ENCODE measurements around the gene SMYD3.
A peak's percentile ranks its signal among the peaks of the same experiment; 100 is the strongest.

Gene SMYD3

DNA sequence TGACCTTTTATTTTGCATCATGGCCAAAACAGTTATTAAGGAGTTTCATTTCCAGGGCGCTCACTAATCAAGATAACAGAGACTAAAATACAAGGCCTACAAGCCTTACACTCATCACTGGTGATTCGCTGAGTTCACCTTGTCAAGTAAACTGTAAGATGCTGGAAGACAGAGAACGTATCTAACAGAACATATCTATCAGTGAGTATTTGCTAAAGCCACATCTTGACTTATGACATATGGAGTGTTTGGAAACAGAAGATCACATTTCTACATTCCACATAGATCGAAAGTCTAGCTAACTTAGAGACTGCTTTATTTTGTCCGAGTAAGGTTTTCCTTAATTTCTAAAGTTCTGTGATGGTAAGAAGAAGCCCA lies 506.5 kb downstream of the SMYD3 start:
- TF ChIP-seq, protein P1, sequence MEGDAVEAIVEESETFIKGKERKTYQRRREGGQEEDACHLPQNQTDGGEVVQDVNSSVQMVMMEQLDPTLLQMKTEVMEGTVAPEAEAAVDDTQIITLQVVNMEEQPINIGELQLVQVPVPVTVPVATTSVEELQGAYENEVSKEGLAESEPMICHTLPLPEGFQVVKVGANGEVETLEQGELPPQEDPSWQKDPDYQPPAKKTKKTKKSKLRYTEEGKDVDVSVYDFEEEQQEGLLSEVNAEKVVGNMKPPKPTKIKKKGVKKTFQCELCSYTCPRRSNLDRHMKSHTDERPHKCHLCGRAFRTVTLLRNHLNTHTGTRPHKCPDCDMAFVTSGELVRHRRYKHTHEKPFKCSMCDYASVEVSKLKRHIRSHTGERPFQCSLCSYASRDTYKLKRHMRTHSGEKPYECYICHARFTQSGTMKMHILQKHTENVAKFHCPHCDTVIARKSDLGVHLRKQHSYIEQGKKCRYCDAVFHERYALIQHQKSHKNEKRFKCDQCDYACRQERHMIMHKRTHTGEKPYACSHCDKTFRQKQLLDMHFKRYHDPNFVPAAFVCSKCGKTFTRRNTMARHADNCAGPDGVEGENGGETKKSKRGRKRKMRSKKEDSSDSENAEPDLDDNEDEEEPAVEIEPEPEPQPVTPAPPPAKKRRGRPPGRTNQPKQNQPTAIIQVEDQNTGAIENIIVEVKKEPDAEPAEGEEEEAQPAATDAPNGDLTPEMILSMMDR (conservative IDR thresholded peaks at IDR 0.05; ENCODE audit: low read depth, low read length): no peak
- no peak for DNase-seq (ENCODE audit: low read depth)
- H3K4me3 ChIP-seq (ENCODE audit: low read depth, low read length): no peak overlapping the region

DNA sequence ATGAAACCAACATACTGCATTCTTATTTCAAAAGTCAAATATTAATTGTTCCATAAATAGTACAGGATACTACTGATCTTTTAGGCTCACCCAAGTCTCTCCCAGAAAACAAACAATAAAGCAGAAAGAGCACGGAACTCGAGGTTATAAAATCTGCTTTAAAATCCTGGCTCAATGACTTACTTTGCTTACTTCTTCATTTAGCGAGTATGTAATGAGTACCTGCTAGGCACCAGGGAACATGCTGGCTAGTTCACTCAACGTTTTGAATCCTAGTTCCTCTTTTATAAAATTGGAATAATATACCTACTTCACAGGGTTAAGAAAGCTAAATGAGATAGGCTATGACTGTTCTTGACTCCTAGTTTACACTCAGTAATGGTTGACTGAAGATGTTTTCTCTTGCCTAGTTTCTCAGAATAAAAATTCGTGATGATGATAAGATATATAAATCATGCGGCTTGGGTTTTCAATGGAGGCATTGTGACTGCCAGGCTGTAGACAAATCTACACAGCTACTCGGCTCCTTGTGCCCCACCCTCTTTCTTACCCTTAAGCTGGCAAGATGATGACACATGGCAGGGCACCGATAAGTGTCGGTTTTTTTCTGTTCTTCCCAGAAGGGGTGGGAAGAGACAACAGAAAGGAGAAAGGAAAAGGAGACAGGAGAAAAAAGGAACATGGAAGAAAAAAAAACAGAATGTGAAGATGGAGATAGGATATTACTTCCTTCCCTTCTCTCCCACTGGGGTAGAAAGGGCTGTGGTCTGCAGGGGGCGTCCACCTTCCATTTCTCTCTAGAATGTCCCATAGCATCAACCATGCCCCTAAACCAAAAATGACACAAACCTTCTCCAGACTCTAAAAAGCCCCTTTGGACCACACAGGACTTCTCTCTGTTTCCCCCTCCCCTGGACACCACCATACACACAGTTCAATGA lies 507.1 kb downstream of the SMYD3 start:
- TF ChIP-seq, protein P1 (conservative IDR thresholded peaks at IDR 0.05; ENCODE audit: low read depth, low read length): no peak
- no peak overlapping the region for H3K4me3 ChIP-seq (ENCODE audit: low read depth, low read length)
- no peak for DNase-seq (ENCODE audit: low read depth)

DNA sequence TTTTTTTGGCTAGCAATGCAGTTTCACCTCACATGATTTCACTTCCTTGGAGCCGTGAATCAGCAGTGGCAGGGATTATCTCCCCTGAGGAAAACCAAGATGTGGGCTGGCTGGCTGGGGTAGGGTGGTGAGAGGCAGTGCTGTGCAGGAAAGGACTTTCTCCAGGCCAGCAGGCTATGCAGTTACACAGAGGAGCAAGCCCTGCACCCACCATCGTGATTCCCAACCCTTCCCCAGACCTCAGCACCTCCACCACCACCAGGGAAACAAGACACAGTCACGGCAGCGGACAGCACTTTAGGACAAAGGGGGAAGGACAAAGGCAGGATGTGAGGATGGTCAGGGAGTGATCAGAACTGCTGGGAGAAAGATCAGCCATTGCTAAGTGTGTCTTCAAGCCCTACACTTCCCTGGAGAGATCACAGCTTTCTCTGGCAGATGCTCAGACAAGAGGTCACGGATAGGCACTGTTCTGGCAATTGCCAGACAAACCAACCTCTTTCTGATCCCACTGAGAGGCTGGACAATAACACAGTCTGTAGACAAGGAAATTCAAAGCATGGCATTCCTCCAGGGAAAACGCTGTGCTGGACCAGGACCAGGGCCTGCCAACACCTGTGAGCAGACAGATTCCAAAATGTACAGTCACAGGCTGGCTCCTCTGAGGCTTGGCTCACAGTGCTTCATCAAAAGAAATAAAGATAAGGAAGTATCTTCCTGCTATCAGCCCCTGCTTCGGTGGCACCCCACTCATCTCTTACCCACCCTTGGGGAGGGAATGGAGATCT lies 509.4 kb downstream of the SMYD3 start:
- TF ChIP-seq, protein P1 (conservative IDR thresholded peaks at IDR 0.05; ENCODE audit: low read depth, low read length): no peak
- peak; percentile 64 for DNase-seq (ENCODE audit: low read depth)
- H3K4me3 ChIP-seq (ENCODE audit: low read depth, low read length): no peak overlapping the region

DNA sequence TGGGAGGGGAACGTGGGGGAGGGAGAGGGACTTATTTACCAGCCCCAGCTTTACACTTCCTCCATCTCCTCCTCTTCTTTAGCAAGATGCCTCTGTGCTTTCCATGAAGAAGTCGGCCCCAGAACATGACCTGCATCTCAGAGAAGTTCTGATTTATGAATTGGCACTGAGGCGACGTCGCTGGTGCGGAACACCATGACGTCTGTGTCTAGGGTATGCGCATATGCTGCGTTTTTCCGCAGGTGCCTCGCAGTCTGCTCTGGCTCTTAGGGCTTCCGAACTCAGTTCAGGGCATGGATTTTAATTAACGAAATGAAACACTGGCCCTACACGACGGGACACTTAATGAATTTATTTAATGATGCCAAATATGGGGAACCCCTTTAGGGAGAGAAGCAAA lies 510.3 kb downstream of the SMYD3 start:
- TF ChIP-seq, protein P1 (conservative IDR thresholded peaks at IDR 0.05; ENCODE audit: low read depth, low read length): no peak
- DNase-seq (ENCODE audit: low read depth): no peak
- H3K4me3 ChIP-seq (ENCODE audit: low read depth, low read length): no peak overlapping the region

DNA sequence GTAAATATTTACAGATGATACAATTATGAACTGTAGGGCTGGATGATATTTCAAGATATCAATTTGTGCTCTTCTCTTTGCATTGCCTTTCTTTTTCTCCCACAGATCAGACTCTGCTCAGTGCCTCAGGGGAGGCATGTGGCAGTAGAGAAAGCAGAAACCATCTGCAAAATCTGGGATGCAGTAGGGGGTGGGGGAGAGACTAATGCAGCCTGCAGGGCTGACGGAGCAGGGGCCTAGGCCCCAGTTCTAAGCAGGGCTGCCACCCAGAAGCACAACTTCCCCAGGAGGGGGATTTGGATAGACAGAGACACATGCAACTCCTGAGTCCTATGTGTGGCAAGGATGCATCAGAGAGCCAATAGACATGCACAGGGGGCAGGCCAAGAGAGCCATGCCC lies 511.6 kb downstream of the SMYD3 start:
- no peak for DNase-seq (ENCODE audit: low read depth)
- TF ChIP-seq, protein P1 (conservative IDR thresholded peaks at IDR 0.05; ENCODE audit: low read depth, low read length): no peak
- no peak overlapping the region for H3K4me3 ChIP-seq (ENCODE audit: low read depth, low read length)

DNA sequence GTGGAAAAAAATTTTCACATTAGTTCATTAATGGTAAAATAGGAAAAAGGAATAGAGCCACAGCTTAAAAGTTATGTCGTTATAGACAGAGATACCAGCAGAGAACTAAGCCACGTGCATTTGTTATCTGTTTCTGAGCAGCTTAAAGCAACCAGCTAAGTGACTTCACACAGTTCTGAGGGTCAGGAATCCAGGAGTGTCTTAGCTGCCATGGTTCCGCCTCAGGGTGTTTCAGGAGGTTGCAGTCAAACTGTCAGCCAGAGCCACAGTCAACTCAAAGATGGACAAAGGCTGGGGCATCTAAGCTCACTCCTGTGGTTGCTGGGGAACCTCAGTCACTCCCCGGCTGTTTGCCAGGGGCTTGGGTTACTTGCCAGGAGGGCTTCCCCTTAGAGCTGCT lies 515.8 kb downstream of the SMYD3 start:
- no peak overlapping the region for H3K4me3 ChIP-seq (ENCODE audit: low read depth, low read length)
- DNase-seq (ENCODE audit: low read depth): no peak
- TF ChIP-seq, protein P1 (conservative IDR thresholded peaks at IDR 0.05; ENCODE audit: low read depth, low read length): no peak
